RWPE2 (cell line): ENCODE data around the gene PKMYT1.

Experiments
- ATAC-seq: fragments of 200-7000 bp; cut with Tn5 transposase; 3 replicates; pipeline ENCODE4 v1.9.1; 2021; ENCODE audit warnings: low read depth
- DNase-seq: peaks from one replicate; pipeline ENCODE4 v3.0.0-alpha.2; 2020; ENCODE audit warnings: low spot score
- H3K27ac ChIP-seq: fragments of 450-650 bp; 2 replicates; pipeline ENCODE4 v1.5.1; 2017; ENCODE audit warnings: mild to moderate bottlenecking; ENCODE audit not compliant: poor library complexity, severe bottlenecking
- H3K27me3 ChIP-seq: fragments of 250-450 bp; sonication (Bioruptor Pico); 2 replicates; pipeline ENCODE4 v1.5.1; 2021; ENCODE audit warnings: mild to moderate bottlenecking, moderate library complexity; ENCODE audit not compliant: insufficient read depth, poor library complexity, severe bottlenecking
- H3K36me3 ChIP-seq: fragments of 250-450 bp; sonication (Bioruptor Pico); 2 replicates; pipeline ENCODE4 v1.5.1; 2020; ENCODE audit warnings: low read depth, mild to moderate bottlenecking, moderate library complexity
- H3K4me1 ChIP-seq: fragments of 250-450 bp; sonication (Bioruptor Pico); 2 replicates; pipeline ENCODE4 v1.5.1; 2021; ENCODE audit warnings: mild to moderate bottlenecking, moderate library complexity; ENCODE audit not compliant: insufficient read depth, poor library complexity, severe bottlenecking
- H3K4me3 ChIP-seq: fragments of 250-450 bp; sonication (Bioruptor Pico); 2 replicates; pipeline ENCODE4 v1.5.1; 2021; ENCODE audit warnings: mild to moderate bottlenecking, moderate library complexity; ENCODE audit not compliant: severe bottlenecking
- H3K9me3 ChIP-seq: fragments of 250-450 bp; sonication (Bioruptor Pico); 2 replicates; pipeline ENCODE4 v1.5.1; 2021; ENCODE audit warnings: mild to moderate bottlenecking, moderate library complexity; ENCODE audit not compliant: severe bottlenecking
- CTCF ChIP-seq: fragments of 450-650 bp; IDR thresholded peaks from one replicate; pipeline ENCODE4 v1.5.1; 2017; ENCODE audit warnings: mild to moderate bottlenecking, moderate library complexity; ENCODE audit not compliant: poor library complexity, severe bottlenecking

The PKMYT1 gene

GRCh38 chr16:2960183-2961010 lies 19.8 kb downstream of the PKMYT1 start:
- no peaks in the 10 kb centered on the region for H3K4me1 ChIP-seq
- no peak overlapping the region for H3K4me3 ChIP-seq
- ATAC-seq (no peak), DNase-seq (no peak)
- H3K27ac ChIP-seq, result no peak overlapping the region
- no peaks in the 10 kb centered on the region for H3K9me3 ChIP-seq
- no peaks in the 10 kb centered on the region for H3K27me3 ChIP-seq
- no peak for TF ChIP-seq CTCF
- no peaks in the 10 kb centered on the region for H3K36me3 ChIP-seq

GRCh38 chr16:2959206-2959605 lies 21.0 kb downstream of the PKMYT1 start:
- no peaks in the 10 kb centered on the region for H3K4me1 ChIP-seq
- H3K27me3 ChIP-seq, result no peaks in the 10 kb centered on the region
- no peak overlapping the region for H3K4me3 ChIP-seq
- no peak for TF ChIP-seq CTCF
- ATAC-seq (no peak), DNase-seq (no peak)
- no peaks in the 10 kb centered on the region for H3K9me3 ChIP-seq
- H3K27ac ChIP-seq, result no peak overlapping the region
- H3K36me3 ChIP-seq, result no peaks in the 10 kb centered on the region

GRCh38 chr16:2956579-2956956 lies 23.7 kb downstream of the PKMYT1 start:
- no peaks in the 10 kb centered on the region for H3K27me3 ChIP-seq
- no peaks in the 10 kb centered on the region for H3K4me1 ChIP-seq
- H3K4me3 ChIP-seq, result no peak overlapping the region
- no peak for ATAC-seq
- H3K36me3 ChIP-seq, result no peaks in the 10 kb centered on the region
- DNase-seq, result no peak
- TF ChIP-seq CTCF, result no peak
- no peak overlapping the region for H3K27ac ChIP-seq
- H3K9me3 ChIP-seq, result no peaks in the 10 kb centered on the region

GRCh38 chr16:2955779-2956578 lies 24.3 kb downstream of the PKMYT1 start:
- ATAC-seq, result no peak; the same call in 2 of the 3 replicates
- DNase-seq, result peak; percentile 47
- Histone ChIP-seq H3K27me3 (no peaks in the 10 kb centered on the region), H3K4me3 (no peak overlapping the region), H3K27ac (no peak overlapping the region), H3K4me1 (no peaks in the 10 kb centered on the region), H3K9me3 (no peaks in the 10 kb centered on the region), H3K36me3 (no peaks in the 10 kb centered on the region)
- no peak for TF ChIP-seq CTCF
